NCI-H226 (cell line): ENCODE data around the gene CDA.
A peak's percentile ranks its signal among the peaks of the same experiment; 100 is the strongest.

Experiments
- DNase-seq: peaks from one replicate; pipeline ENCODE4 v3.0.0-alpha.2; 2015

CDA gene

DNA sequence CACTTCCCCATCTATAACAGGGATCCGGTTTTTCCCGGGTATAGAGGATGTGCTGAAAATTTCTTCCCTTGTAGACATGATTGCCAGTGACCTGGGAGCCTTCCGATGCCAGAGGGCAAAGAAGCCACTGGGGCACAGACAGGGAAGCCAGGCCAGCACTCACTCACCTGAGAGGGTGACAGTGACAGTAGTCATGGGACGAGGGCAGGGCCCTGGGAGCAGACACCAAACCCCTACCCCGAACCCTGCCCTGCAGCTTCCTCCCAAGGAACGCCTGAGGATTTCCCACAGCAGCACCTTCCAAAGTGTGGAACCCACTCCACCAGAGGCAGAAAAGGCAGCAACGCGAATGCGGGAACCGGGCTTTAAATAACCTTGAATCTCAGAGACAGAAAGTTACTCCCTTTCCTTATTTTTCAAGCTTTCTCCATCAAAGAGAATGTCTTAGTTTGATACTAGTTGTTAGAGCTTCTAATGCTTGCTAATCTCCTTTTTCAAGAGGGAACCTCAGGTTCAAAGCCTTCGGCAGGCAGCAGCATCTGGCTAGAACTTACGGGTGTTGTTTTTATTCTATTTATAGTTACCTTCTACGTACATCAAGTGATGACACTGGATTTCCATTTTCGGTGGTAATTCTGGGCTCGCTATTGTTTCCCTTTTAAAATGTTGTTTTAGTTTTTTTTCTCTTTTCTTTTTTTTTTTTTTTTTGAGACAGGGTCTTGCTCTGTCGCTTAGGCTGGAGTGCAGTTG, 69.4 kb downstream of the CDA start:
- DNase-seq: no peak

DNA sequence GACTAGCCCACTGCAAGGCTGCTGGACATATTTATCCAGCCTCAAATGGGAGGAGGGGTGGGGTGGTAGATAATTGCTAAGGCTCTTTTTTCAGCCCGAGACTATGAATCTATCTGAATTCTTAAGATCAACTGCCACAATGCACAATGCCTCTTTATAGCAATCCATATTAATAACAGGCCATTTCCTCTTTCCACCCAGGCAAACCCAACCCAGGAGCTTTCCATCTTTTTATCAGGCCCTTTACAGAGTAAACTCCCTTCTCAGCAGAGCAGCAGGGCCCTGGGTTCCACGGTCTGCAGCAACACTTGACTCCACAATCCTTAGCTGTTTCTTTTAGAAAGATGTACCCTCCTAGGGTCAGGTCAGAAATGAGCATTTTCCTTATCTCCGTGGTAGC, 71.5 kb downstream of the CDA start:
- DNase-seq: no peak

DNA sequence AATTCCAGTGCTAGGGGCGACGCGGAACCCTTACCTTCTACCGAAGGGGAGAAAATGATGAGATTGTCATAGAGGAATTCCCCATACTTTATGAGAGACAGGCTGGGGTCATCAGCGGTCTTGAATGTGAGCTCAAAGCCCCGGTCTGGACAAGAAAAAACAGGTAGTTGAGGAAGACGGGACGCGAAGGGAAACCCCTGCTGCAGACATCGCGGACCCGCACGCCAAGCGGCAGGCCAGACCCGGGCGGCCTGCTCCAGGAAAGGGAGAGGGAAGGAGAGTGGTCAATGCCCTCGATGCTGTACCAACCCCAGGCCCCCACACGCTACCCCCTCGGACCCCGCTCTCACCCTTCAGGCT, 71.9 kb downstream of the CDA start:
- DNase-seq: no peak

DNA sequence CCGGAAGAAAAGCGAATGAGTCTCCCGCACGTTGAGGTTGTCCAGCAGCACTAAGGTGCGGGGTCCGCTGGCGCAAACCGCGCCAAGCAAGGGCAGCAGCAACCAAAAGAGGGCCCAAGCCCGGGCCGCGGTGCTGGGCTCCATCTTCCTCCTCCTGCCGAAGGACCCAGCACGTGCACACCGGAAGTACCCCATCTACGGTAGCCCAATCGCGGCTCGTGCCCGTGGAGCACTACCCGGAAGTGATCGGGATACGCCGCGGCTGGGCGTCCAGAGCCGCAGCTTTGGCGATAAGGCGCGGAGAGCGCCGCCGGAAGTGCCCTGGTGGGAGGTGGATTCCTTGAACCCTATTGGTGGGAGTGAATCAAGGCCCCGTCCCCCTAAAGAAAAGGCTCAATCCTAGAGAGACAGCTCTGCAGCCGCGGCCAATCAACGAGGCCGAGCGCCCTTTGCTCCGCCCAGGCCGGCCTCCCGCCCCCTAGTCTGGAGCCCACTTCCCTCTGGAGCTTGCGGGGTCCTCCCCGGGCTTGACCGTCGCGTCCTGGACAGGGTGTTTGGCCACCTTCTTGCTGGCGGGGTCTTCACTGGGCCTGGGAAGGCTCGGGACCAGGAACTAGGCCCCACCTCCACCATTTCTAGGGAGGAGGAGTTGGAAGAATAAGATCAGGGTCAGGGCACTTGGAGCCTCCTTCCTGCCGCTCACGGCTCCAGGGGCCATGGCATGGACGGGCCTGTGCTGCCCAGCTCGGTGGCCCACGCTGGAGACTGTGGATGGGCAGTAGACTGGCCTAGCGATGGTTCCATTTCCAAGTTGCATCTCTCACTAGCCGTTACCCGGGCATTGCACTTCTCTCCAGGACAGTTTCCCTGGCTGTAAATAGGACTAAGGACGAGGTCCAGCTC, 72.6 kb downstream of the CDA start, which contains the start of gene DDOST:
TSS of gene DDOST (minus strand) at position 163 of the 903 bp plus-strand sequence. CDS start at position 144, 19 bp downstream.
- DNase-seq: peak; percentile 99

DNA sequence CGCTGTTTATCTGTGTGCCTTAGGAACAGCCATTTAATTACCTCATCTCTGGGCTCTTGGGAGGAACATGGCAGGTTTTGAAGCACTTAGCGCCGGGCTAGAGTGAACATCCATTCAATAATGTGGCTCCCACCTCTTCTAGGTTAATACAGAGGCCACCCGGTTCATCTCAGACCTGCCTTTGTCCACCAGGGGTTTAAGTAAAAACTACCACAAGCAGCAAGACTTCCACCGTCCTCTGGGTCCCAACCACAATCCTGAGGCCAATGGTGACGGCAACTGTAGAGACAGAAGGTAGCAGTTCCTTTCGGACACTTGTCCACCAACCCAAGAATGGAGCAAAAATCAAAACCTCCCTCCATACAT, 73.2 kb downstream of the CDA start:
- no peak for DNase-seq

DNA sequence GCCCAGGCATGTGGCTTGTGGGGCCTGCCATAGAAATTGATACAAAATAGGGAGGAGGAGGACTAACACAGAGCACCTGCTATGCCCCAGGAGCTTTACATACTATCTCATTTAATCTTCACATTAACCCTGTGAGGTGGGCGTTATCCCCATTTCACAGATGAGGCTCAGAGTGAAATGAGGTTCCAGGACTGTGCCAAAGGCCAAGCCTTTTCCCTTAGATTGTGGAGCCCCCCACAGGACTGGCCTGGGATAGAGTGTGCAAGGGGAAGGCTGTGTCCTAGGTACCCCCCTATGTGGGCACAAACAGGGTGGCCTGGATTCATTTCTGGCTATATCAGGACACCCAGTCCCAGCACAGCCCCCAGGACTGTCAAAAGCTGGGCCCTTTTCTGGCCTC, 74.5 kb downstream of the CDA start:
- DNase-seq: no peak

DNA sequence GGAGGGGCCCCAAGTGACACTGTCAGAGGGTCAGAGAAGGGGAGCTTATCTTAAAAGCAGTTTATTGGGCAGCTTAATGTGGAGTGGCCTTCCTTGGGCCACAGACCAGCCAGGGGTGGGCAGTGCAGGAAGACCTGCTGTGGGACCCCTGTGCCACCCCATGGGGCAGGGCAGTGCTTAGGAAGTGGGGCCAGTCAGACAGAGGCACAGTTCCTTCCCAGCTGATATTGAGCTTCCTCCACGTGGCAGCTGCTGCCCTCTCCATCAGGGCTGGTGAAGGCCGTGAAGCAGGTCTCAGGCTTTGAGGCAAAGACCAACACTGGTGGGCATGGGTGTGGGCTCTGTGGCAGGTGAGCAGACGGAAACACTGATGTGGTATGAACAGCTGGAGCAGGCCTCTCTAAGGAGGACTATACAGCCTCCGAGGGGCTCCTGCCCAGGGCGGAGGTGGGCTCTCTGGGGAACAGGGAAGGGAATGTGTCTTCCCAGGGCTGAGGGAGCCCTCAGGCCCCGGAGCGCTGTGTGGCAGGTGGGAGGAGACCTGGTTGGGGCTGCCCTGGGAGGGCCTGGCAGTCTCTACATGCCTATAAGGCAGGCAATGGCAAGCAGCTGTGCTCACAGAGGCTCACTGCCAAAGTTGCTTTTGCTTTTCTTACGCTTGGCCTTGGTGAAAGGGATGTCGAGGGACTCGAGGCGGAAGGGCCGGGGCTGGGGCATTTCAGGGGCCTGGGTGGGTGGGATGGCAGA, 75.2 kb downstream of the CDA start:
- no peak for DNase-seq

DNA sequence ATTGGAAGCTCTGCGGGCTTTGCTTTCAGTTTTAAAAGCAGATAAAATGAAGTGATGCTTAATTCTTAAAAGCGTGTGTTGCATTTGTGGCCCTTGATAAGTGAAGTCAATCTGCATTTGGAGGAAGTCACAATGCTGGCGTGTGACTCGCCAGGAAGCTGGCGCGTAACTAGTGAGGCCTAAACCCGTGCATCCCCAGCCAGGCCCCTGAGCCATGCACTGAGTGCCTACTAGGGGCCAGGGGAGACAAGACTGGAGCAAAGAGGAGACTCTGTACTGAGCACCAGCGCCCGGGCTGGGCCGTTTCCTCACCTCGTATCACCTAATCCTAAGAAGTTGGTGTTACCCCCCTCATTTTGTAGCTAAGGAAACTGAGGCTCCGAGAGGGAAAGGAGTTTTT, 76.8 kb downstream of the CDA start:
- no peak for DNase-seq

DNA sequence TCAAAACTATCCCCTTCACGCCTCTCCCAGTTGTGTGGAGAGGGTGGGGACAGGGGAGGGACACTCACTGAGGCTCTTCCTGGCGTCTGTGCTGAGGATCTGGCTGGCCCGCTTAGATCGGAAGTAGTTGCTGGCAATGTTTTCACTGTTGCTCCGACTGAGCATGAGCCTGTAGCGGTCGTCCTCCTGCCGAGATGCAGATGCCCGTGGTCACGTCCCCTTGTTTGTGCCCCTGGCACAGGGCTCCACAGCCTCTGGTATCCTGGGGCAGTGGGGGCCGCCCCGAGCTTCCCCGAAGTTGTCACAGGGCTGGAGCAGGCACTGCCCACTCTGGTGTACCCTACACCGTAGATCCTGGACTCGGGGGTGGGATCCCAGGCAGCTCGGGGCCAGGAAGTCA, 77.2 kb downstream of the CDA start:
- DNase-seq: no peak

DNA sequence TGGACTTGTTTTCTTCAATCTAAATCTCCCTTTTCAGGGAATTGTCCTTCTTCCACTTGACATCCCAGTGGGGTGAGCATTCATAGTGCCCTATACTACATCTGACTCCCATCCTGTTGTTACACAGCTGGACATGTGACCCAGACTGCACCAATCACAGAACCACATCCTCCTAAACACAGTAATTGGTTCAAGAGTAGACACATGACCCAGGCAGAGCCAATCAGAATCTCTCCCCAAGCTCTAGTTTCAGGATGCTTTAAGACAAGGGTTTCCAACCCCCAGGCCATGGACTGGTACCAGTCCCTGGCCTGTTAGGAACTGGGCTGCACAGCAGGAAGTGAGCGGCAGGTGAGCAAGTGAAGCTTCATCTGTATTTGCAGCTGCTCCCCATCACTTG, 77.9 kb downstream of the CDA start:
- DNase-seq: peak; percentile 62
